Glutamatergic neuron (in vitro differentiated cells): Measurements from ENCODE around the gene SLC5A3. TPM values are rescaled to one million over a fixed set of nuclear protein-coding genes. Genes with fewer than 3 reads are reported as not detected.

Source experiments
- DNase-seq: peaks from one replicate; pipeline ENCODE4 v3.0.0; 2022
- H3K27ac Mint-ChIP-seq: one replicate; pipeline ENCODE4 v1.8.0; 2020; ENCODE audit warnings: mild to moderate bottlenecking, mixed read lengths, inconsistent platforms; ENCODE audit not compliant: unreplicated experiment
- H3K27me3 Mint-ChIP-seq: one replicate; pipeline ENCODE4 v1.8.0; 2020; ENCODE audit warnings: mild to moderate bottlenecking, moderate library complexity, mixed read lengths, inconsistent platforms; ENCODE audit not compliant: unreplicated experiment
- H3K36me3 Mint-ChIP-seq: one replicate; pipeline ENCODE4 v1.8.0; 2020; ENCODE audit warnings: mild to moderate bottlenecking, mixed read lengths, inconsistent platforms; ENCODE audit not compliant: unreplicated experiment
- H3K4me1 Mint-ChIP-seq: one replicate; pipeline ENCODE4 v1.8.0; 2020; ENCODE audit warnings: mild to moderate bottlenecking, low read depth, mixed read lengths, inconsistent platforms; ENCODE audit not compliant: unreplicated experiment
- H3K4me3 Mint-ChIP-seq: one replicate; pipeline ENCODE4 v1.8.0; 2020; ENCODE audit warnings: mild to moderate bottlenecking, mixed read lengths, inconsistent platforms; ENCODE audit not compliant: unreplicated experiment
- H3K9me3 Mint-ChIP-seq: one replicate; pipeline ENCODE4 v1.8.0; 2020; ENCODE audit warnings: mild to moderate bottlenecking, moderate library complexity, mixed read lengths, inconsistent platforms; ENCODE audit not compliant: unreplicated experiment
- total RNA-seq: library from RNA; stranded (reverse); fragmentation: NEBNext Ultra II Directional; extraction: Animal tissue kit (Norgen Biotek cat#: 25700); gene quantifications from one replicate; pipeline ENCODE4 v1.2.1, GENCODE V29; 2021; ENCODE audit not compliant: unreplicated experiment
- TF ChIP-seq, protein P1 (sequence below): fragments of 200-600 bp; sonication (generic); IDR thresholded peaks from one replicate; pipeline ENCODE4 v1.5.0; 2021; ENCODE audit not compliant: partially characterized antibody, unreplicated experiment

The SLC5A3 gene
- total RNA-seq, 1 donor from 2014 or later: 5.5 TPM

DNA sequence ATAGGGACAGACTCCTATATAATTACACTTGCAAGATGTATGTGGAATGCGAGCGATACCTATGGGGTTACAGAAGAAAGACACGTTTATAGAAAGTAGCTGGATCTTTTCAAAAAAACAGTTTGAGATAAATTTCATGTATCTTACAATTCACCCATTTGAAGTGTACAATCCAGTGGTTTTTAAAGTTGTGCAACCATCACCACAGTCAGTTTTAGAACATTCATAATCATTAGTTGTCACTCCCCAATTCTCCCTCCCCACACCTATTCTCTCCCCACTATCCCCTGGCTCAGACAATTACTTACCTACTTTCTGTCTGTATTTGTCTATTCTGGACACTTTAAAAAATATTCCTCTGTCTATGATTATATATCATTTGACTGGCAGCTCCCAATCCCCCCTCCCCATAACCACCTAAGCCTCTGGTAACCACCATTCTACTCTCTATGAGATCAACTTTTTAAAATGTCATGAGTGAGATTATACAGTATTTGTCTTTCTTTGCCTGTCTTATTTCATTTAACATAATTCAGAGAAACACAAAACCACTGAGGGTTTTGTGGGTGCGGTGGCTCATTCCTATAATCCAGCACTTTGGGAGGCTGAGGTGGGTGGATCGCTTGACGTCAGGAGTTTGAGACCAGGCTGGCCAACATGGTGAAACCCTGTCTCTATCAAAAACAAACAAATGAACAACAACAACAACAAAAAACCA is 39.1 kb downstream of the SLC5A3 start:
- no peak overlapping the region for H3K4me3 Mint-ChIP-seq
- no peaks in the 10 kb centered on the region for H3K4me1 Mint-ChIP-seq

DNA sequence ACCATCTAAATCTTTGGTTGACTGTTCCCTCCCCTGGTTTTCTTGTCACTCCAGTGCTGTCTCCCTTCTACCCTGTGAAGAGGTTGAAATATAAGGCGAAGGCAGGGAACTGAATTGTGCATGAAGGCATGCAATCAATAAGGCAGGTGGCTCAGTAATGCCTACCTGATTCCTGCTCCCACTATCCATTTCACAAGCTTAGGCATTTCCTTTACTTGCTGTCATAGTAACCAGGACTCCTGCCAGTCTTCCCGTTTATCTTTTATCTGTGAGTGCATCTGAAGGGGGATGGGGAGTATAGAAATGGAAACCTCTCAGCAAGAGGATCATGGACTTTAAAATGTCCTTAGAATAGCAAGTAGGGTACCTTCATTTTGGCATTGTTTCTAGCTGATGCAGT is 40.5 kb downstream of the SLC5A3 start:
- H3K36me3 Mint-ChIP-seq: no peaks in the 10 kb centered on the region
- no peaks in the 10 kb centered on the region for H3K4me1 Mint-ChIP-seq
- H3K9me3 Mint-ChIP-seq: no peaks in the 10 kb centered on the region
- no peak for DNase-seq
- no peaks in the 10 kb centered on the region for H3K27me3 Mint-ChIP-seq
- no peak overlapping the region for H3K27ac Mint-ChIP-seq
- no peak overlapping the region for H3K4me3 Mint-ChIP-seq
- TF ChIP-seq, protein P1, sequence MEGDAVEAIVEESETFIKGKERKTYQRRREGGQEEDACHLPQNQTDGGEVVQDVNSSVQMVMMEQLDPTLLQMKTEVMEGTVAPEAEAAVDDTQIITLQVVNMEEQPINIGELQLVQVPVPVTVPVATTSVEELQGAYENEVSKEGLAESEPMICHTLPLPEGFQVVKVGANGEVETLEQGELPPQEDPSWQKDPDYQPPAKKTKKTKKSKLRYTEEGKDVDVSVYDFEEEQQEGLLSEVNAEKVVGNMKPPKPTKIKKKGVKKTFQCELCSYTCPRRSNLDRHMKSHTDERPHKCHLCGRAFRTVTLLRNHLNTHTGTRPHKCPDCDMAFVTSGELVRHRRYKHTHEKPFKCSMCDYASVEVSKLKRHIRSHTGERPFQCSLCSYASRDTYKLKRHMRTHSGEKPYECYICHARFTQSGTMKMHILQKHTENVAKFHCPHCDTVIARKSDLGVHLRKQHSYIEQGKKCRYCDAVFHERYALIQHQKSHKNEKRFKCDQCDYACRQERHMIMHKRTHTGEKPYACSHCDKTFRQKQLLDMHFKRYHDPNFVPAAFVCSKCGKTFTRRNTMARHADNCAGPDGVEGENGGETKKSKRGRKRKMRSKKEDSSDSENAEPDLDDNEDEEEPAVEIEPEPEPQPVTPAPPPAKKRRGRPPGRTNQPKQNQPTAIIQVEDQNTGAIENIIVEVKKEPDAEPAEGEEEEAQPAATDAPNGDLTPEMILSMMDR: no peak

More for the DNA sequence above, 39.1 kb downstream of the SLC5A3 start:
- DNase-seq: no peak
- no peak overlapping the region for H3K27ac Mint-ChIP-seq
- H3K36me3 Mint-ChIP-seq: no peaks in the 10 kb centered on the region
- no peaks in the 10 kb centered on the region for H3K9me3 Mint-ChIP-seq
- no peaks in the 10 kb centered on the region for H3K27me3 Mint-ChIP-seq
- TF ChIP-seq, protein P1: no peak

DNA sequence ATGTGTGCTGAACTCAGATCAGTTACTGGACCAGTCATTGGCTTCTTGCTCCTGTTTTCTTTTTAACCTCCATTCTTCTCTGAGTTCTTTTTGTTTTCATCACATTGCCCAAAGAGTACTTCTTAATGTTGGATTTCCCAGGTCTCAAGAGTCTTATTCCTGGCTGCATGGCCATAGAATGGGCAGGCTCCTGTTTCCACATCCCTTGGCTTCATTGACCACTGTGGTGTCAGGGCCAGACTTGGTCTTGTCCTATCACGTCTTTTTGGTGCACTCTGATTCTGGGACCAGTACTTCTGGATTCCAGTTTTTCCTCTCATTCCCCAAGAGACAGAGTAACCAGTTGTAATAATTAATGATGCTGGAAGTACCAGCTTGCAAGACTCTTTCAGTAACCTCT is 41.8 kb downstream of the SLC5A3 start:
- TF ChIP-seq, protein P1: no peak
- H3K9me3 Mint-ChIP-seq: no peaks in the 10 kb centered on the region
- H3K36me3 Mint-ChIP-seq: no peaks in the 10 kb centered on the region
- H3K27me3 Mint-ChIP-seq: no peaks in the 10 kb centered on the region
- H3K4me1 Mint-ChIP-seq: peaks cover 3% of the 10 kb centered on the region
- no peak for DNase-seq
- H3K4me3 Mint-ChIP-seq: no peak overlapping the region
- H3K27ac Mint-ChIP-seq: no peak overlapping the region

DNA sequence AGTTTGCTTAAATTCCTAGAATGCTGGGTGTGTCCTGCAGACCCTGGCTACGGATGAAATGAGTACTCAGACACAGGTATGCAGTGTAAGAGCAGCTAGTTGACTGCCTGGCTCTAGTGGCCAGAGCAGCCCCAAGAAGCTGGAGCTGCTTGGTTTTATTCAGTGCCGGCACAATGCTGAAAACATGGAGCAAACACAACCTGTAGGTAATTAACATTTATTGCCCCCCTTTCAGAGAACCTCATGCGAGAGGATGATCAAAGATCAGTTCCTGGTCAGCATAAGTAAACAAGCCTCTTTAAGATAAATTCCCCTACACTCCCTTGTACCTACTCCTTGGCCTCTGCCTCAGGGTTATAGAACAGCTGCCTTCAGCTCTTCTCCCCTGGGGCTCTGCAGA is 43.2 kb downstream of the SLC5A3 start:
- H3K36me3 Mint-ChIP-seq: no peaks in the 10 kb centered on the region

DNA sequence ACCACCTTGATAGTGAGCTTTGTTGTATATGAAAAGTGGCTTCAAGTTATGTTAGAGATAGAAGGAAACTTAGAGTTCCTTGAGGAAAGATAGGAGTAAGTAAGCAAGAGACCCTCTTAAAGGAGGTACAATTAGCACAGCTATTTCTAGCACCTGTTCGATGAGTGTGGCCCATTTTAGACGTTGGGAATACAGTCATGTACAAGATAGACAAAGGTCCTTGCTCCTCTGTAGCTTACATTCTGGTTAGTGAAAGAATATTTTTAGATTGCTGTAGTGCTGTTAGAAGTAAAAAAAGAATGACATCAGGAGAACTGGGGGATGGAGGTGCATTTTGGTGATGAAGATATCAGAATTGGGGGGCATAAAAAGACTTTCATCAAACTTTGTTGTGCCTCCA is 47.5 kb downstream of the SLC5A3 start:
- Mint-ChIP-seq H3K27me3 (no peaks in the 10 kb centered on the region), H3K27ac (no peak overlapping the region), H3K4me1 (peaks cover 3% of the 10 kb centered on the region), H3K36me3 (no peaks in the 10 kb centered on the region), H3K4me3 (no peak overlapping the region), H3K9me3 (no peaks in the 10 kb centered on the region)
- TF ChIP-seq, protein P1: no peak
- no peak for DNase-seq

More for the DNA sequence above, 43.2 kb downstream of the SLC5A3 start:
- Mint-ChIP-seq H3K27ac (no peak overlapping the region), H3K27me3 (no peaks in the 10 kb centered on the region), H3K9me3 (no peaks in the 10 kb centered on the region), H3K4me3 (no peak overlapping the region), H3K4me1 (peaks cover 3% of the 10 kb centered on the region)
- TF ChIP-seq, protein P1: no peak
- DNase-seq: no peak
